ENCODE measurements around the gene FAM216B. TPM values are rescaled to one million over a fixed set of nuclear protein-coding genes. Genes with fewer than 3 reads are reported as not detected.

FAM216B gene
- total RNA-seq, 2 donors from 2014 or later: not detected

GRCh38 chr13:42750794-42751193 lies 30.6 kb upstream of the FAM216B start:
- no peaks in the 10 kb centered on the region for H3K36me3 ChIP-seq (ENCODE audit: control insufficient read depth, insufficient read depth, low read length)
- no peak for DNase-seq
- H3K9me3 ChIP-seq (ENCODE audit: control insufficient read depth, low read length): no peaks in the 10 kb centered on the region
- H3K9ac ChIP-seq (ENCODE audit: extremely low read depth, low read length, poor library complexity, severe bottlenecking): no peak overlapping the region
- no peak overlapping the region for H3K27ac ChIP-seq (ENCODE audit: low read depth, low read length)
- Mint-ChIP-seq H3K9me3 (no peaks in the 10 kb centered on the region), H3K27ac (no peak overlapping the region), H3K4me1 (peaks cover 3% of the 10 kb centered on the region), H3K36me3 (ENCODE audit: low read depth) (no peaks in the 10 kb centered on the region), H3K27me3 (ENCODE audit: insufficient read depth) (no peaks in the 10 kb centered on the region), H3K4me3 (no peak overlapping the region)
- H3K4me1 ChIP-seq (ENCODE audit: control insufficient read depth, insufficient read depth, low read length): no peaks in the 10 kb centered on the region
- H3K27me3 ChIP-seq (ENCODE audit: control insufficient read depth, insufficient read depth, low read length, poor library complexity, severe bottlenecking): no peaks in the 10 kb centered on the region
- no peak overlapping the region for H3K4me3 ChIP-seq (ENCODE audit: low read length)
- WGBS, 2 experiments (ENCODE audit: insufficient coverage in 1 of 2, insufficient read length in 1 of 2): 82 to 86% methylated on average over 3 to 5 of the region's 5 CpGs
- no peak for TF ChIP-seq CTCF (conservative IDR thresholded peaks at IDR 0.05)

- H3K36me3 ChIP-seq (ENCODE audit: control insufficient read depth, insufficient read depth, low read length): no peaks in the 10 kb centered on the region
- DNase-seq: no peak
- H3K9me3 ChIP-seq (ENCODE audit: control insufficient read depth, low read length): no peaks in the 10 kb centered on the region
- H3K4me3 Mint-ChIP-seq: no peak overlapping the region
- H3K9me3 Mint-ChIP-seq: no peaks in the 10 kb centered on the region
- no peaks in the 10 kb centered on the region for H3K36me3 Mint-ChIP-seq (ENCODE audit: low read depth)
- 94% methylated on average over 2 of the region's 3 CpGs; no CpG with 5 or more reads in 1 of the 2 experiments for WGBS, 2 experiments (ENCODE audit: insufficient coverage in 1 of 2, insufficient read length in 1 of 2)
- peaks cover 3% of the 10 kb centered on the region for H3K4me1 Mint-ChIP-seq
- H3K4me1 ChIP-seq (ENCODE audit: control insufficient read depth, insufficient read depth, low read length): no peaks in the 10 kb centered on the region
- no peak overlapping the region for H3K27ac Mint-ChIP-seq
- H3K27me3 Mint-ChIP-seq (ENCODE audit: insufficient read depth): no peaks in the 10 kb centered on the region
- no peak overlapping the region for H3K9ac ChIP-seq (ENCODE audit: extremely low read depth, low read length, poor library complexity, severe bottlenecking)
- H3K27ac ChIP-seq (ENCODE audit: low read depth, low read length): no peak overlapping the region
- no peak overlapping the region for H3K4me3 ChIP-seq (ENCODE audit: low read length)
- H3K27me3 ChIP-seq (ENCODE audit: control insufficient read depth, insufficient read depth, low read length, poor library complexity, severe bottlenecking): no peaks in the 10 kb centered on the region
- no peak for TF ChIP-seq CTCF (conservative IDR thresholded peaks at IDR 0.05)
Observed at GRCh38 chr13:42751693-42752092, 29.7 kb upstream of the FAM216B start.

- Histone ChIP-seq H3K9ac (ENCODE audit: extremely low read depth, low read length, poor library complexity, severe bottlenecking) (no peak overlapping the region), H3K27ac (ENCODE audit: low read depth, low read length) (no peak overlapping the region), H3K36me3 (ENCODE audit: control insufficient read depth, insufficient read depth, low read length) (no peaks in the 10 kb centered on the region), H3K4me3 (ENCODE audit: low read length) (no peak overlapping the region), H3K27me3 (ENCODE audit: control insufficient read depth, insufficient read depth, low read length, poor library complexity, severe bottlenecking) (no peaks in the 10 kb centered on the region), H3K4me1 (ENCODE audit: control insufficient read depth, insufficient read depth, low read length) (no peaks in the 10 kb centered on the region), H3K9me3 (ENCODE audit: control insufficient read depth, low read length) (no peaks in the 10 kb centered on the region)
- H3K4me3 Mint-ChIP-seq: no peak overlapping the region
- H3K9me3 Mint-ChIP-seq: peaks cover 2% of the 10 kb centered on the region
- H3K27me3 Mint-ChIP-seq (ENCODE audit: insufficient read depth): no peaks in the 10 kb centered on the region
- 92 to 95% methylated on average over 2 of the region's 2 CpGs for WGBS, 2 experiments (ENCODE audit: insufficient coverage in 1 of 2, insufficient read length in 1 of 2)
- peaks cover 3% of the 10 kb centered on the region for H3K4me1 Mint-ChIP-seq
- no peak for DNase-seq
- no peak overlapping the region for H3K27ac Mint-ChIP-seq
- H3K36me3 Mint-ChIP-seq (ENCODE audit: low read depth): no peaks in the 10 kb centered on the region
- no peak for TF ChIP-seq CTCF (conservative IDR thresholded peaks at IDR 0.05)
Observed at GRCh38 chr13:42752731-42753130, 28.7 kb upstream of the FAM216B start.
